Transverse colon (tissue), 4 donors: ENCODE results near the gene IGFLR1. TPM values are rescaled to one million over a fixed set of nuclear protein-coding genes. Genes with fewer than 3 reads are reported as not detected.

Experiments used
- DNase-seq: peaks from one replicate; pipeline ENCODE4 v3.0.0-alpha.2; 2019
- H3K27ac ChIP-seq, 4 donors: fragments of 200-600 bp; sonication (generic); 2 replicates each; pipeline ENCODE4 v1.5.1; 2016 to 2018; ENCODE audit warnings: inconsistent platforms in 4 of 4
- H3K27me3 ChIP-seq: fragments of 200-600 bp; sonication (generic); 2 replicates; pipeline ENCODE4 v1.5.1; 2017; ENCODE audit warnings: inconsistent platforms
- H3K36me3 ChIP-seq, 4 donors: fragments of 200-600 bp; sonication (generic); 2 replicates each; pipeline ENCODE4 v1.5.1; 2017 to 2019; ENCODE audit warnings: inconsistent platforms in 4 of 4
- H3K4me1 ChIP-seq, 4 donors: fragments of 200-600 bp; sonication (generic); 2 replicates each; pipeline ENCODE4 v1.5.1; 2017 to 2020; ENCODE audit warnings: inconsistent platforms in 4 of 4
- H3K4me3 ChIP-seq, 4 donors: fragments of 200-600 bp; sonication (generic); 1 replicate in 1 of 4; 2 replicates in 3 of 4; pipeline versions ENCODE4 v1.5.1 to v1.6.1; 2017 to 2019; ENCODE audit warnings: inconsistent platforms in 4 of 4
- H3K9me3 ChIP-seq, 2 donors: fragments of 200-600 bp; sonication (generic); 2 replicates each; pipeline ENCODE4 v1.5.1; 2017 to 2019; ENCODE audit warnings: inconsistent platforms in 2 of 2
- CTCF ChIP-seq, 5 experiments: fragments of 200-600 bp in 3 of 5; fragments of 450-650 bp in 2 of 5; sonication (generic) in 3 of 5; IDR thresholded peaks; 1 replicate in 2 of 5; 2 replicates in 3 of 5; pipeline ENCODE4 v1.5.1; 2016 to 2017; ENCODE audit warnings: antibody characterized with exemption in 5 of 5, inconsistent platforms in 3 of 5, mild to moderate bottlenecking in 2 of 5, moderate library complexity in 1 of 5
- EP300 ChIP-seq: sonication (generic); formaldehyde crosslinking; IDR thresholded peaks from one replicate; pipeline ENCODE4 v1.6.1; 2017; ENCODE audit warnings: antibody characterized with exemption, low read depth
- POLR2A ChIP-seq: fragments of 450-650 bp; IDR thresholded peaks from one replicate; pipeline ENCODE4 v1.6.1; 2016; ENCODE audit warnings: antibody characterized with exemption, mild to moderate bottlenecking, moderate library complexity
- POLR2AphosphoS5 ChIP-seq, 3 donors: sonication (generic); formaldehyde crosslinking; IDR thresholded peaks; one replicate each; pipeline ENCODE4 v1.6.1; 2016; ENCODE audit warnings: antibody characterized with exemption in 3 of 3
- WGBS, 2 donors: methylation state at CpG; one replicate each; pipeline ENCODE4 v1.1.5; 2018; ENCODE audit warnings: low coverage in 1 of 2; 5-methylcytosine and 5-hydroxymethylcytosine counted together
- in situ Hi-C, 4 donors: fragments of 200-750 bp; cut with MboI; loops; one replicate each; pipeline versions ENCODE4 v1.15.0 to v1.15.1; 2017; ENCODE audit warnings: low sequenced_read_pairs in 3 of 4, low pct_ligation_motif_present in 1 of 4, low pct_unique_long_range_greater_than_20kb in 1 of 4
- intact Hi-C: fragments of 100-400 bp; cut with DNase I; formaldehyde crosslinking; loops from one replicate; pipeline ENCODE4 v1.15.1; 2023; ENCODE audit warnings: low total_unique reads
- total RNA-seq, 4 donors: library from RNA; depleted of rRNA; stranded (reverse); fragments of >200 nt; gene quantifications; one replicate each; pipeline ENCODE4 v1.1.0, GENCODE V29; 2016

IGFLR1 gene
- total RNA-seq, 4 donors from 2014 or later = 0.40 to 7.3 (median 6.0) TPM

GRCh38 chr19:35782589-35782988, 40.3 kb upstream of the IGFLR1 start:
- WGBS, 2 donors = 92% methylated on average over 2 to 11 of the region's 12 CpGs
- no peak for TF ChIP-seq POLR2A
- TF ChIP-seq POLR2AphosphoS5 (IDR thresholded peaks at IDR 0.05) = no peak
- no peak for TF ChIP-seq EP300
- TF ChIP-seq CTCF (IDR thresholded peaks at IDR 0.05) = no peak
- H3K4me1 ChIP-seq = no peaks in the 10 kb centered on the region
- in situ Hi-C loops = no loop called here
- H3K36me3 ChIP-seq = no peaks in the 10 kb centered on the region
- intact Hi-C loops = no loop called here
- H3K9me3 ChIP-seq = no peaks in the 10 kb centered on the region
- no peak overlapping the region for H3K27ac ChIP-seq
- H3K4me3 ChIP-seq = no peak overlapping the region
- no peak for DNase-seq
- H3K27me3 ChIP-seq = no peaks in the 10 kb centered on the region

GRCh38 chr19:35781650-35782049, 39.4 kb upstream of the IGFLR1 start:
- no peaks in the 10 kb centered on the region for H3K36me3 ChIP-seq
- no peaks in the 10 kb centered on the region for H3K4me1 ChIP-seq
- TF ChIP-seq POLR2A (no peak), CTCF (IDR thresholded peaks at IDR 0.05) (no peak), EP300 (no peak), POLR2AphosphoS5 (IDR thresholded peaks at IDR 0.05) (no peak)
- 89% methylated on average over 9 of the region's 9 CpGs; no CpG with 5 or more reads in 1 of the 2 donors for WGBS, 2 donors
- no peaks in the 10 kb centered on the region for H3K27me3 ChIP-seq
- no peak for DNase-seq
- intact Hi-C loops (no loop called here), in situ Hi-C loops (no loop called here)
- H3K4me3 ChIP-seq = no peak overlapping the region
- H3K27ac ChIP-seq = no peak overlapping the region
- H3K9me3 ChIP-seq = no peaks in the 10 kb centered on the region

DNA sequence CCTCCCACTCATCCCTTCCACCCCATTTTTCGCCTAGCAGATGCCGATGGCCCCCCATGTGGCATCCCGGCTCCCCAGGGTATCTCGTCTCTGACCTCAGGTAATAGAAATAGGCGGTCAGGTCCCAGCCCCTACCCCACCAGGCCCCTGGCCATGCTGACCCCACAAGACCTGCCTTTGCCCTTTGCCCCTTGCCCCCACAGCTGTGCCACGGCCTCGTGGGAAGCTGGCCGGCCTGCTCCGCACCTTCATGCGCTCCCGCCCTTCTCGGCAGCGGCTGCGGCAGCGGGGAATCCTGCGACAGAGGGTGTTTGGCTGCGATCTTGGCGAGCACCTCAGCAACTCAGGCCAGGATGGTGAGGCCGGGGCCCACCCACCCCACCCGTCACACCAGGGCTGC, 38.5 kb upstream of the IGFLR1 start:
- intact Hi-C loops = no loop called here
- Histone ChIP-seq H3K9me3 (no peaks in the 10 kb centered on the region), H3K36me3 (no peaks in the 10 kb centered on the region), H3K27ac (no peak overlapping the region), H3K4me1 (peaks cover 4 to 7% (median 6%) of the 10 kb centered on the region in 4 donors), H3K4me3 (no peak overlapping the region), H3K27me3 (no peaks in the 10 kb centered on the region)
- 93% methylated on average over 20 of the region's 20 CpGs; no CpG with 5 or more reads in 1 of the 2 donors for WGBS, 2 donors
- TF ChIP-seq POLR2AphosphoS5 (IDR thresholded peaks at IDR 0.05) (no peak), CTCF (IDR thresholded peaks at IDR 0.05) (no peak), EP300 (no peak), POLR2A (no peak)
- DNase-seq = no peak
- in situ Hi-C loops = no loop called here

DNA sequence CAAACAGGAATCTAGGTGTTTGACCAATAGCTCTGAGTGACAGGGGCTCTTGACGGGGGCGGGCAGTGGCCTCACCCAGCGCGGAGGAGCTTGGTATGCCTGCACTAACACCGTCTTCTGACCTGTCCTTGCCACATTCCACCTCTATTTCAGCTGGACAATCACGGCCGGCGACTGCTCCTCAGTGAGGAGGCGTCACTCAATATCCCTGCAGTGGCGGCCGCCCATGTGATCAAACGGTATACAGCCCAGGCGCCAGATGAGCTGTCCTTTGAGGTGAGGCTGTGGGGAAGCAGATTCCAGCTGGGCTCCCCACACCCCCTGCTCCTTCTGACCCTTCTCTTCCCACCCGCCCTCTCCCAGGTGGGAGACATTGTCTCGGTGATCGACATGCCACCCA, 37.8 kb upstream of the IGFLR1 start:
- Histone ChIP-seq H3K4me1 (peaks cover 4 to 8% (median 7%) of the 10 kb centered on the region in 4 donors), H3K36me3 (no peaks in the 10 kb centered on the region), H3K4me3 (no peak overlapping the region), H3K9me3 (no peaks in the 10 kb centered on the region), H3K27ac (no peak overlapping the region), H3K27me3 (no peaks in the 10 kb centered on the region)
- no peak for TF ChIP-seq EP300
- TF ChIP-seq POLR2AphosphoS5 (IDR thresholded peaks at IDR 0.05) = no peak
- no peak for TF ChIP-seq POLR2A
- TF ChIP-seq CTCF (IDR thresholded peaks at IDR 0.05) = no peak
- no peak for DNase-seq
- in situ Hi-C loops (no loop called here), intact Hi-C loops (no loop called here)
- WGBS, 2 donors = 94% methylated on average over 6 to 16 of the region's 16 CpGs
